NB4 (cell line): Measurements from ENCODE around the gene SOX30.

ENCODE experiments used
- POLR2A ChIP-seq: IDR thresholded peaks from 2 replicates; pipeline ENCODE4 v1.6.1; 2011; ENCODE audit warnings: mild to moderate bottlenecking; ENCODE audit not compliant: insufficient read length; ENCODE audit errors: extremely low read depth
- TF ChIP-seq, protein P1 (sequence below): IDR thresholded peaks from 2 replicates; pipeline ENCODE4 v1.6.1; 2011; ENCODE audit warnings: low read depth, low read length
- TF ChIP-seq, protein P2 (sequence below): IDR thresholded peaks from one replicate; pipeline ENCODE4 v1.5.1; 2012; ENCODE audit warnings: low read depth, low read length

GRCh38 chr5:157610990-157611389 lies 41.2 kb downstream of the SOX30 start:
- TF ChIP-seq, protein P1, sequence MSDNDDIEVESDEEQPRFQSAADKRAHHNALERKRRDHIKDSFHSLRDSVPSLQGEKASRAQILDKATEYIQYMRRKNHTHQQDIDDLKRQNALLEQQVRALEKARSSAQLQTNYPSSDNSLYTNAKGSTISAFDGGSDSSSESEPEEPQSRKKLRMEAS: no peak
- TF ChIP-seq, protein P2, sequence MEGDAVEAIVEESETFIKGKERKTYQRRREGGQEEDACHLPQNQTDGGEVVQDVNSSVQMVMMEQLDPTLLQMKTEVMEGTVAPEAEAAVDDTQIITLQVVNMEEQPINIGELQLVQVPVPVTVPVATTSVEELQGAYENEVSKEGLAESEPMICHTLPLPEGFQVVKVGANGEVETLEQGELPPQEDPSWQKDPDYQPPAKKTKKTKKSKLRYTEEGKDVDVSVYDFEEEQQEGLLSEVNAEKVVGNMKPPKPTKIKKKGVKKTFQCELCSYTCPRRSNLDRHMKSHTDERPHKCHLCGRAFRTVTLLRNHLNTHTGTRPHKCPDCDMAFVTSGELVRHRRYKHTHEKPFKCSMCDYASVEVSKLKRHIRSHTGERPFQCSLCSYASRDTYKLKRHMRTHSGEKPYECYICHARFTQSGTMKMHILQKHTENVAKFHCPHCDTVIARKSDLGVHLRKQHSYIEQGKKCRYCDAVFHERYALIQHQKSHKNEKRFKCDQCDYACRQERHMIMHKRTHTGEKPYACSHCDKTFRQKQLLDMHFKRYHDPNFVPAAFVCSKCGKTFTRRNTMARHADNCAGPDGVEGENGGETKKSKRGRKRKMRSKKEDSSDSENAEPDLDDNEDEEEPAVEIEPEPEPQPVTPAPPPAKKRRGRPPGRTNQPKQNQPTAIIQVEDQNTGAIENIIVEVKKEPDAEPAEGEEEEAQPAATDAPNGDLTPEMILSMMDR: no peak
- no peak for TF ChIP-seq POLR2A
